Prostate gland (tissue), 2 donors: ENCODE data around the gene NF2.

Experiments
- POLR2A ChIP-seq: fragments of 450-650 bp; IDR thresholded peaks from one replicate; pipeline ENCODE4 v1.6.1; 2016; ENCODE audit warnings: antibody characterized with exemption, mild to moderate bottlenecking
- POLR2AphosphoS5 ChIP-seq: sonication (generic); formaldehyde crosslinking; IDR thresholded peaks from one replicate; pipeline ENCODE4 v1.6.1; 2017; ENCODE audit warnings: antibody characterized with exemption
- TF ChIP-seq, protein P1 (sequence below), 4 experiments: fragments of 200-600 bp in 2 of 4; fragments of 450-650 bp in 2 of 4; sonication (generic) in 2 of 4; IDR thresholded peaks; 1 replicate in 3 of 4; 2 replicates in 1 of 4; pipeline ENCODE4 v1.5.1; 2016 to 2019; ENCODE audit warnings: antibody characterized with exemption in 4 of 4, mild to moderate bottlenecking in 2 of 4, moderate library complexity in 2 of 4

DNA sequence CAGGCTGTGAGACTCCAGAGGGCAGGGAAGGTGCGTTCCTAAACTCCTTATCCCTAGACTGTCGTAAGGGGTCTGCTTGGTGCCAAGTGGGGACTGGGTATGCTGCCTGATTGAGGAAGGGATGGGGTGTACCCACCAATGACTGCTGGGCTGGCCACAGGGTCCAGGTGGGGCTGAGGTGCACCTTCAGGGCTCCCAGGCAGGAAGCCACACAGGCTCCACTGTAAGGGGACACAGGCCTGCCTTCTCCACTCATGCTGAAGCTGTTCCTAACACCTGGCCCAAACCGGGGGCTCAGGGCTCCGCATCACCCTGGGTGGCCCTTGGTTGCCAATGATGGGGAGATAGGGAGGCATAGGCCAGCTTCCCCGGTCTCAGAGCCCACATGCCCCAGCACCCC is 136.8 kb downstream of the NF2 start:
- TF ChIP-seq, protein P1, sequence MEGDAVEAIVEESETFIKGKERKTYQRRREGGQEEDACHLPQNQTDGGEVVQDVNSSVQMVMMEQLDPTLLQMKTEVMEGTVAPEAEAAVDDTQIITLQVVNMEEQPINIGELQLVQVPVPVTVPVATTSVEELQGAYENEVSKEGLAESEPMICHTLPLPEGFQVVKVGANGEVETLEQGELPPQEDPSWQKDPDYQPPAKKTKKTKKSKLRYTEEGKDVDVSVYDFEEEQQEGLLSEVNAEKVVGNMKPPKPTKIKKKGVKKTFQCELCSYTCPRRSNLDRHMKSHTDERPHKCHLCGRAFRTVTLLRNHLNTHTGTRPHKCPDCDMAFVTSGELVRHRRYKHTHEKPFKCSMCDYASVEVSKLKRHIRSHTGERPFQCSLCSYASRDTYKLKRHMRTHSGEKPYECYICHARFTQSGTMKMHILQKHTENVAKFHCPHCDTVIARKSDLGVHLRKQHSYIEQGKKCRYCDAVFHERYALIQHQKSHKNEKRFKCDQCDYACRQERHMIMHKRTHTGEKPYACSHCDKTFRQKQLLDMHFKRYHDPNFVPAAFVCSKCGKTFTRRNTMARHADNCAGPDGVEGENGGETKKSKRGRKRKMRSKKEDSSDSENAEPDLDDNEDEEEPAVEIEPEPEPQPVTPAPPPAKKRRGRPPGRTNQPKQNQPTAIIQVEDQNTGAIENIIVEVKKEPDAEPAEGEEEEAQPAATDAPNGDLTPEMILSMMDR (IDR thresholded peaks at IDR 0.05): no peak
- no peak for TF ChIP-seq POLR2A
- no peak for TF ChIP-seq POLR2AphosphoS5
